ENCODE data around the gene HSD3B2.

HSD3B2 gene

GRCh38 chr1:119463569-119463968 lies 48.6 kb downstream of the HSD3B2 start:
- no peak for DNase-seq (ENCODE audit: low read depth)

GRCh38 chr1:119466445-119466844 lies 51.5 kb downstream of the HSD3B2 start:
- DNase-seq (ENCODE audit: low read depth): no peak

- DNase-seq (ENCODE audit: low read depth): no peak
Observed at GRCh38 chr1:119467219-119467618, 52.3 kb downstream of the HSD3B2 start.

GRCh38 chr1:119467857-119468668 lies 53.1 kb downstream of the HSD3B2 start:
- DNase-seq (ENCODE audit: low read depth): no peak

GRCh38 chr1:119469741-119470140 lies 54.8 kb downstream of the HSD3B2 start:
- DNase-seq (ENCODE audit: low read depth): no peak

- DNase-seq (ENCODE audit: low read depth): no peak
Observed at GRCh38 chr1:119470377-119470776, 55.4 kb downstream of the HSD3B2 start.

GRCh38 chr1:119470958-119471357 lies 56.0 kb downstream of the HSD3B2 start:
- no peak for DNase-seq (ENCODE audit: low read depth)

GRCh38 chr1:119471566-119471965 lies 56.6 kb downstream of the HSD3B2 start:
- DNase-seq (ENCODE audit: low read depth): no peak

- no peak for DNase-seq (ENCODE audit: low read depth)
Observed at GRCh38 chr1:119472080-119472818, 57.3 kb downstream of the HSD3B2 start.
